Activated CD8-positive, alpha-beta memory T cell treated with anti-CD3 and anti-CD28 coated beads for 1 hour (primary cell): ENCODE data around the gene RRP12.
"Not testable (repeated sequence)": the region's sequence is repeated elsewhere in the genome, so short reads cannot be mapped to it uniquely, and the experiment has no call there.

Source experiments
- DNase-seq, 2 donors: peaks; one replicate each; pipeline ENCODE4 v3.0.0-alpha.2; 2020; ENCODE audit warnings: low read depth in 1 of 2; ENCODE audit errors: extremely low read depth in 1 of 2

Gene RRP12

GRCh38 chr10:97400665-97401454 lies at the start of gene RRP12:
RRP12 (minus strand) TSS chr10:97401340; CDS start chr10:97401231, 109 bp downstream.
- DNase-seq: peak; percentile 51 to 61

GRCh38 chr10:97450828-97451227 lies 49.7 kb upstream of the RRP12 start:
- no peak for DNase-seq

DNA sequence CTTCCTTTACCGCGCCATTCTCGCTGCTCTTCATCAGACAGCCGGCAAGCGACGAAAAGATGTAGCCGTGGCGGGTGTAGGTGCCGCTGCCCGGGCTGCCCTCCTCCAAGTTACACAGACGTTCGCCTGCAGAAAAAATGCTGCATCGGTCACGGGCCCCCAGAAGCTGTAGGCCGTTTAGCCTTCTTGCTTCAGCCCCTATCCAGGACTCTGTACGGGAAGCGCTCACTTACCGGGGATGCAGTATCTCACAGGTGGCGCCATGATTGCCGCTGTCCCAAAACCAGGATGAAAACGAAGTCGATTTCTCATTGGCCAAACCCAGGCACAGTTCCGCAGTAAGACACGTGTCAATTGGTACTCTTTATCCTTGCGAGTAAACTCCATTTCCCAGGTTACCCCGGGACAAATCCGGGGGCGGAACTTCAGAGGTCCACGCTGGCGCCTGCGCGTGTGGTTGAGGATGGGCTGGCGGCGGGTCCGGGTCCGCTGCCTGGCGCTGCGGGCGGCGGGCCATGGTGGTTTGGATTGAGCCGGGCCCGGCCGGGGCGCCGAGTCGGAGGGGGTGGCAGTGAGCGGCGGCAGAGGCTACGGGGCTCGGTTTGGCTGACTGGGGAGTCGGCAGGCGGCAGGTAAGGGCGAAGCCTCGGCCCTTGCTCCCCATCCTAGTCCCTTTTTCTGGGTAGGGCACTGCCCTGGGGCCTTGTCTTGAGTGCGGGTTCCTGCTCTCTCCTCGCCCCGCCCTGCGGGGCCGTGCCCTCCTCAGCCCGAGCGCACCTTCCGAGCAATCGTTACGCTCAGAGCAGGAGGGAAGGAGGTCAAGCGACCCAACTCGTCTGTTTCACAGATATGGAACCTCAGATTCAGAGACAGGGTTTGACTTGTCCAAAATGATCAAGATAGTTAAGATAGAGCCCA lies 44.8 kb upstream of the RRP12 start, which contains the start of the genes EXOSC1 and ZDHHC16:
Gene EXOSC1, minus strand, starts transcription at position 285 of the 918 bp plus-strand sequence. Its CDS starts 21 bp downstream, at position 264.
Gene ZDHHC16, plus strand, starts transcription at position 454 of the 918 bp plus-strand sequence. CDS start 5,501 bp downstream, outside the sequence.
- DNase-seq: peak; percentile 59 to 76

DNA sequence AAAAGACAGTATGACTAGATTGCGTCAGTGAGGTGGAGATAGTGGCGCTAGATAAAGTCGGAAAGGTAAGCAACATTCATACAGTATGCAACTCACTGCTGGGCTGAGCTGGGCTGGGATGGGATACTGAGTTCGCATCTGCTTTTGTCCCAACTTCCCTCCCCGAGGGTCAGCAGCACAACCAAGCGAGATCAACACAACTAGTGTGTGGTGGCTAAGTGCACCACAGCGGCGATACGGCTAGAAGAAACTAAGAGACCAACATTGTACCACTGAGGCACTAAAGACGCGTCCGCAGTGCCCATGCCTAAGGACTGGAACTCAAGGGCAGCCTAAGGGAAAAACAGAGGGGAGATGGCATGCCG lies 44.2 kb upstream of the RRP12 start:
- DNase-seq: no peak

DNA sequence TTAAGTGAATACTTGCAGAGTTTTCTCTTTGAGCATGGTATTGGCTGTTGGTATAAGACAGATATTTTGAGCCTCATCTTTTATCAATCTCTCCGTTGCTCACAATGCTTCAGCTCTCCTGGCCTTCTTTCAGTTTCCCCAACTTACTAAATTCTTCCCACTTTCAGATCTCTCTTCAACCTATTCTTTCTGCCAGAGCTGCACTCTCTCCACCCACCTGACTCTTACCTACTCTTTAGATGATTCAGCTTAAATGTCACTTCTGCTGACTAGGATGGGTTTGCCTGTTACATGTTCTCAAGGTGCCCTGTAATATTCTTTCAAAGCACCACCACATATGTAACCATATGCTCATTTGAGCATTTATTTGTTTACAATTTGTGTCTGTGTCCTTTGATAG lies 43.1 kb upstream of the RRP12 start:
- DNase-seq: no peak

DNA sequence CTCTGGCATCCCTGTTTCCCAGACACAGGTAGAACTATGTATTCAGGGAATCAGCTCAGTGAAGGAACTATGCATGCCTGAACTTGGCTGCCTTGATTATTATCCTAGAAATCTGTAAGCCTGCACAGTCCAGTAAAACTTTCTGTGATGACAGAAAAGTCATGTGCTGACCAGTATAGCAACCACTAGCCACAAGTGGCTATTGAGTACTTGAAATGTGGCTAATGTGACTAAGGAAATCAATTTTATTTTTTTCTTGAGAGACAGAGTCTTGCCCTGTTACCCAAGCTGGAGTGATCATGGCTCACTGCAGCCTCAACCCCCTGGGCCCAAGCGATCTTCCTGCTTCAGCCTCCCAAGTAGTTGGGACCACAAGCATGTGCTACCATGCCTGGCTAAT lies 41.1 kb upstream of the RRP12 start:
- DNase-seq: no peak

DNA sequence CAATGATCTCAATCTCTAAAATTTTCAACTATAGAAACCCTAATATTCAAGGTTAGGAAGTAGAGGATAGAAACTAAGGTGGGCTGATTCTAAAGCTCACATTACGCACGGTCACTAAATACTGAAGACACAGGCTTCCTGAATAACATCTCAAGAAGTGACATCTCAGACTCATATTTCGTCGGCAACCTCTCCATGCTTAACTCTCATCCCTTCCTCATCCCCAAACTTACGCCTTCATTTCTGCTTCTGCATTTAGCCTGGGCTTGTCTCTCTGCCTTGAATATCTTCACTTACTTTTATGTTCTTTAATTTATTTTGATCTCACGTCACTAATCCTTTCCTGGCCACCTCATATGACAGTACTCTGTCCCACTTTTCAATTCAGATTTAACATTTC lies 34.1 kb upstream of the RRP12 start:
- DNase-seq: no peak

DNA sequence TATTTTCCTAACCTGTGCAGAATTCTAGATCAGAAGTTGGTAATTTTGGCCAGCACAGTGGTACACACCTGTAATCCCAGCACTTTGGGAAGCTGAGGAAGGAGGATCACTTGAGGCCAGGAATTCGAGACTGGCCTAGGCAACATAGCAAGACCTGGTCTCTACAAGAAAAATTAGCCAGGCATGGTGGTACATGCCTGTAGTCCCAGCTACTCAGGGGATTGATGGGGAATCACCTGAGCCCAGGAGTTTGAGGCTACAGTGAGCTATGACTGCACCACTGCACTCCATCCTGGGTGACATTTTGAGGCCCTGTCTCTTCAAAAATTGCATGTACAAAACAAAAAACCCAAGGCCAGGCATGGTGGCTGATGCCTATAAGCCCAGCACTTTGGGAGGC lies 33.4 kb upstream of the RRP12 start:
- DNase-seq: no peak

GRCh38 chr10:97434055-97434454 lies 32.9 kb upstream of the RRP12 start:
- DNase-seq: no peak

GRCh38 chr10:97428572-97428981 lies 27.4 kb upstream of the RRP12 start:
- DNase-seq: no peak

- no peak for DNase-seq
Measured at GRCh38 chr10:97427571-97428179, 26.5 kb upstream of the RRP12 start.

GRCh38 chr10:97426776-97427570 lies 25.8 kb upstream of the RRP12 start:
- no peak for DNase-seq

DNA sequence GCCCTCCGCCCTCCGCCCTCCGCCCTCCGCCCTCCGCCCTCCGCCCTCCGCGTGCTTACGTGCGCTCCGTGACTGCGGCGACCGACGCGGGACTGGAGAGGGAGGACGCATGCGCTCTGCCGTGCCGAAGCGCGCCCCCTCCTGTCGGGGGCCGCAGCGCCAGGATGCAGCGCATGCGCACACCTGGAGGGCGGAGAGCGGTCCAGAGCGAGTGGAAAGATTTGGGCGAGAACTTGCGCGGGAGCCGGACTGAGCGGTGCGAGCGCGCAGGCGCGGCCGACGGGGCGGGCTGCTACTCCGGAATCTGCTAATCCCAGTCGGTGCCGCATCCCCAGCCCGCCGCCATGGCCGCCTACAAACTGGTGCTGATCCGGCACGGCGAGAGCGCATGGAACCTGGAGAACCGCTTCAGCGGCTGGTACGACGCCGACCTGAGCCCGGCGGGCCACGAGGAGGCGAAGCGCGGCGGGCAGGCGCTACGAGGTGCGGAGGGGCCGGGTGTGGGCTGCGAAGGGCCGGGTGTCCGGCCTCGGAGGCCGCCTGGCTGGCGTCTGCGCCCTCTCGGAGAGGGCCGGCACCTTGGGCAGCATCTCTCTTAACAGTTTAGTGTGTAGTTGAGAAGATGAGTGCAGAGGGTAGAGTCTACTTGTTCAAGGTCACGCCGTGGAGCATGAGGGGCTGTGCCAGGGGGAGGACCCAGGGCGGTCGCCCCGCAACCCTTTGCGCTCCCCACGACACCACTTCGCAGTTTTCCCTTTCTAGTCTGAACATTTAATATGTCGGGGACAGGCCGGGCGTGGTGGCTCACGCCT lies 25.0 kb upstream of the RRP12 start, which contains the start of gene PGAM1:
Gene PGAM1, plus strand, starts transcription at position 228 of the 812 bp plus-strand sequence. Its CDS starts 117 bp downstream, at position 345.
- DNase-seq: peak; percentile 89 to 92

- DNase-seq: not testable (repeated sequence)
Measured at GRCh38 chr10:97423757-97424098, 22.6 kb upstream of the RRP12 start.

- no peak for DNase-seq
Measured at GRCh38 chr10:97416565-97416964, 15.4 kb upstream of the RRP12 start.

DNA sequence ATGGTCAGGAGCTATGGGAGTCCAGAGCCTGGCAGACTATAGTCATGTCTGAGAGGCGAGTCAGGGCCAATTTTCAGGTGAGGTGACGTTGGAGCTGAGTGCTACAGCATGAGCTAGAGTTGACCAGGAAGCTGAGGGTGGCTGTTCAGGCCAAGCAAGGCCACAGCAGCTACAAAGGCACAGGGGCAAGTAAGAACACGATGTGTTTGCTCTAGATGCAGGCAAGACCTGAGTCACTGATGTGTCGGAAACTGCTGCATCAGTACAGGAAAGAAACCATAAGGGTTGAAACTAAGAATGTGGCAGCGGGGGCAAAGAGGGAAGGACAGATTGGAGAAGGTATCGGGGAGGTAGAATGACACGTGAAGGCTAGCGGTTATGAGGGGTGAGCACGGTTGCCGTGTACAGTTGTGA lies 11.8 kb upstream of the RRP12 start:
- DNase-seq: no peak

DNA sequence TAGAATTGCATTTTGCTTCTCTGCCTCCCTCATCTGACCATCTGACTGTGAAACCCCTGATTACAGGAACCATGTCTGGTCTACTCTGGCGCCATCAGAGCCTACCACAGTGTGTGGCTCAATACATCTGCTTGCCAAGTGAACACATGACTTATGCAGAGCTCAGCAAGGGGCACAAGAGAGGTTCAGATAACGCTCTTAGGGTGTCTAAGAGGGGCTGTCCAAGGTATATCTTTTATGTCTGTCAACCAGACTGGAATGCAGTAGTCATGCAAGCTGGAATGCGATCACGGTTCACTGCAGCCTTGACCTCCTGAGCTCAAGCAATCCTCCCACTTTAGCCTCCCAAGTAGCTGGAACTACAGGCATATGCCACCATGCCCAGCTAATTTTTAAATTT lies 10.3 kb upstream of the RRP12 start:
- DNase-seq: no peak

GRCh38 chr10:97408496-97408992 lies 7.4 kb upstream of the RRP12 start:
- no peak for DNase-seq

- no peak for DNase-seq
Measured at GRCh38 chr10:97407952-97408248, 6.8 kb upstream of the RRP12 start.
